Astrocyte of the hippocampus (primary cell): ENCODE results near the gene KIAA0930.

Experiments
- DNase-seq: peaks from one replicate; pipeline ENCODE4 v3.0.0; 2011; ENCODE audit warnings: low read depth, low spot score

The KIAA0930 gene

DNA sequence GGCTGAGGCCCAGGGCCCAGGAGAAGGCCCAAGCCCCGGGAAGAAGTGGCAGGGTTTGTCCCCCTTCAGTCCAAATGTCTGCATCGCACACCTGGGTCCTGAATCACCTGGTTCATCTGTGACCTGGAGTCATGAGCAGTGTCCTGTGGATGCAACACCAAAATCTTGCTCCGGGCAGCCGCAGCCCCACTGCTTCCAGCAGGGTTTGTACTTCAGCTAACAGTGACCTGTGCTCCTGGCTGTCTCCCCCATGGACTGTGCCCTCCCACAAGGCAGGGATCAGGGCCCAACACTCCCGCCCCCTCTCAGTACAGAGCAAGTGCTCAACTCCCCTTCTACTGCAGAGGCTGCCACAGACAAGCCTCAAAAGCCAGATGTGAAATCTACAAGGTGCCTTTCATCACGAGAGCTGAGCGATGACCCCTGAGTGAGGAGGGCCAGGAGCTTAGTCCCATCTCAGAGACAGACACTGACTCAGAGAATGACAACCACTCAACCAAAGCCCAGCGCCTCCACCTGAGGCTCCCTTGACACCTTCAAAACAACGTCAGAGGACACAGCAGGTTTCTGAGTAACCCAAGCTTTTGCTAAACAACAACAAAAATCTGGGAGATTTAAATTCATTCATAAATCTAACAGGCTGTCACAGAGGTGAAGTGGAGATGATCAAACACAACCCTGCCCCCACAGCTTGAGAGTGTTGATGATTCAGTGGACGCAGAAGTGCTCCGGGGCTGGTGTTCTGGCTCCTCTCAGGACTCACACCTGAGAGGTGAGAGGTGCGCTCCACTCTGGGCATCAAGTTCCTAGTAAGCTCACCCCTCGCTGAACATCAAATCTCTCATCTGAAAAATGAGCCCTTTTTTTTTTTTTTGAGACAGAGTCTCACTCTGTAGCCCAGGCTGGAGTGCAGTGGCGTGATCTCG, 3.4 kb downstream of the KIAA0930 start:
- no peak for DNase-seq

DNA sequence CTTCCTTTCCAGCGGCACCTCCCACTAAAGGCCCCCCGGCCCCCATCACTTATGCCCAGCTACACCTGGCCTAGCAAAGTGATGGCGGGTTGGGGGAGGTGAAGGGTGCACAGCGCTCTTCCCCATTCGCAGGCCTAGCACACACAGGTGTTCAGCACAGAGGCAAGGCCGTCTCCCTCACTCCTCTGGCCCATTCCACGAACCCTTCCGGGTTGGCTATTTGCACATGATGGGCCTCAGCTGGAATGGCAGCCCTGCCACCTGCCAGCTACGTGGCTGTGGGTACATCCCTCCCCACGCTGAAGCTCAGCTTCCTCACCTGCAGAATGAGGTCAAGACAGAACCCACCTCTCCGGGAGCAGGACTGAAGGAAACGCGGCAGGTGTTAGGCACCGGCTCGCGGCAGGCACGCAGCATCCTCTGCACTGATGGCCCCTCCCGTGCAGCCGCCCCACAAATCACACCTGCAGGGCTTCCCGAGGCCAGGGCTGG, 4.8 kb downstream of the KIAA0930 start:
- DNase-seq: no peak

DNA sequence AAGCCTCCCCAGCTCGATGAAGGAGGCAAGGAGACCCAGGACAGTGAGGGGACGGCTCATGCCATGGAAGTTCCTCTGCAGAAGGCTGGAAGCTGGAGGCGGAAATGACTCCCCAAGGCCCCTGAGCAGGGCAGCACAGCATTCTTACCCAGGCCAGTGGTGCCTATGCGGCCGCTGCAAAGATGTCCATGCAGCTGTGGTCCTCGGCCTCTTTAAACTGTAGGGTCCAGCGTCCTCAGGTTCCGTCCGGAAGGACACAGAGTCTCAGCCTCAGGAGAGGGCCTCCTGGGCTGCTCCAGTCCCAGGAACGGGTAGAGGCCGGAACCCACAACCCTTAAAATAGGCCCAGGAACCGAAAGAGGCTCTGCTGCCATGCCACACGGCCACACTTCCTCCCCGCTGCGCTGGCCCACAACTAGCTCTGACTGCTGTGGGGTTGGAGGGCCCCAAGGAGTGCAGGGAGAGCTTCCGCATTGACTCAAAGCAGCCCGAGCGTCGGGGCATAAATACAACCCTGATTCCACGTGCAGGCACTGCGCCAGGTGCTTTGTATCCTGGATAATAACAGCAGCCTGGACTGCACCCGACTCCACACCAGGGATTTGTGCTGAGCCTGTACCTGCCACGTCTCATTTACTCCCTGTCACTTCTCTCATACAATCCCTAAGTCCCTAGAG, 5.5 kb downstream of the KIAA0930 start:
- DNase-seq: no peak

DNA sequence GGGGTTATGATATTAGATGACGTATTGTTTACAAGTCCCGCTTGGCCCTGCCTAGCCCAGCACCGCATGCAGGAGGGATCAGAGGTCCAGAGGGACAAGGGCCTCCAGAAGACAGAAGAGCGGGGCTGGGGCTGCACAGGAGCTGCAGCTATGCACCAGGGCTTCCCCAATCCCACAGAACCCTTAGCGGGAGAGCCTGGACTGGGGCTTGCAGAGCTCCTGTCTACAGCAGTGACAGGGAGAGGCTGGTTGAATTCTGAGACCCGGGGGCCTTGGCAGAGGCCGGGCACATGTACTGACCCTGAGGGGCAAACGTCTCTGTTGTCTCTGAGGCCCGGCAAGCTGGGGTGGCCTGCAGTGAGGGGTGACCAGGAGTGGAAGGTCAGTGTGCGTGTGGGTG, 6.9 kb downstream of the KIAA0930 start:
- no peak for DNase-seq

DNA sequence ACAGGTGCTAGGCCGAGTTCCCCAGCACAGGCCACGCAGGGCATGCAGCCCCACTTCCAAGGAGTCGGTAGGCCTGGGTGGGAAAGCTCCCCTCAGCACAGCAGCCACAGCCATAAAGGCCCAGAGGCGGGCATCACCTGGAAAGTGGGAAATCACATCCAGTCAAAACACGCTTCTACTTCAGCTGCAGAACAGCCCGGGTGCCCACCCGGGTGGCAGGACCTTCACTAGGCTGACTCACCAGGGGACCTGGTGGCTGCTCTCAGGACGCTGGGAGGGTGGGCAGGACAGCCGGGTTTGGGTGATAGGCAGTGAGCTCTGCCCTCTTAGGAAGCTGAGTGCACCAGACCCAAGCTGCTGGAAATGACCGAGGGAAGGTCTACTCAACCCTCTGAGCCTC, 7.3 kb downstream of the KIAA0930 start:
- DNase-seq: no peak

DNA sequence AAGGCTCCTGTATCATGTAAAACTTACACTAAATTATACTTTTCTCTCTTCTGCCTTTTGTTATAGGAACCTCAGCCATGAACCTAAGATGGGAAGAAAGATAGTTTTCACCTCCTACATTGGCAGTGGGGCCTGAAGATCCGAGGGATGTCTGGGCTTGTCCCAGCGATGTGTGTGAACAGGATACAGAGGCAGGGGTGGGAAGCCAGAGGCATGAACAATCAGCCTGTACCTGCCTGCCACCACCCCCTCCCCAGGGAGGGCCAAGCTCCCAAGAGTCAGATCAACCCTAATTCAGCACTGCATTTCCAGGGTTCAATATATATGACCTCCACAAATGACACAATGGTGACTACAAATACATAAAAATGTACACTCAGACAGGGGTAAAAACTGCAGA, 9.4 kb downstream of the KIAA0930 start:
- no peak for DNase-seq

DNA sequence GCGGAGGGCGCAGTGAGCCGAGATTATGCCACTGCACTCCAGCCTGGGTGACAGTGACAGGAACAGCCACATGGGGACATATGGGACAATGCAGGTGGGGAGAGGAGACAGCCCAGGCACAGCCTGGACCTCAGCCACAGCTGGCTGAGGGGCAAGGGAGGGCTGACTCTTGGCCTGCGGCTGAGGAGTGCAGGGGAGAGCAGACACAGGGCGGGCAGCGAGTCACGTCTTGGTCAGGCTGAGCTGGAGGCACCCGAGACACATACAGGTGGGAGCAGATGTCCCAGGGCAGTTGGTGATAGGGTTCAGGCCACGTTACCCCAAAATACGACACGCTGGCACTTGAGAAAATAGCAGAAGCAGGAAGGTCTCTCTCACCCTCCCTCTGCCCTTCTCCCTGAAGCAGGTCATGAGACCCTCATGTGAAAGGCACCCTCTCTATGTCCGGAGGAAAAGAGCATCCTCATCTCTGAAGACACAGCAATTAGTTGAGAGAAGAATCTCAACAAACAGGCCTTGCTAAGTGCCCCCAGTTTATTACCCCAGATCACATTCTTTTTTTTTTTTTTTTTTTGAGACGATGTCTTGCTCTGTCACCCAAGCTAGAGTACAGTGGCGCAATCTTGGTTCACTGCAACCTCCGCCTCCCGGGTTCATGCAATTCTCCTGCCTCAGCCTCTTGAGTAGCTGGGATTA, 10.5 kb downstream of the KIAA0930 start:
- no peak for DNase-seq

DNA sequence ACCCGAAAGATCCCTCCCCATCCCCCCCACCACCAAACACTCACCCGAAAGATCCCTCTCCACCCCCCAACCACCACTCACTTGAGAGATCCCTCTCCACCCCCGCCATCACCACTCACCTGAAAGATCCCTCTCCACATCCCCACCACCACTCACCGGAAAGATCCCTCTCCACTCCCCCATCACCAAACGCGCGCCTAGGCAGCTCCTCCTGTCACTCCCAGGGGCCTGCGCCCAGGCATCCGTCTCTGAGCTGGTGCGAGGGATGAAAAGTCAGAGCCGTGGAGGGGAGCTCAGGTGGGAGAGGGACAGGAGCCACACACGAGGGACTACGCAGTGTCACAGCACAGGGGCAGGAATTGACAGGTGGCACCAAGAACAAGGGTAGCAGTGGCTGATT, 11.5 kb downstream of the KIAA0930 start:
- DNase-seq: no peak

DNA sequence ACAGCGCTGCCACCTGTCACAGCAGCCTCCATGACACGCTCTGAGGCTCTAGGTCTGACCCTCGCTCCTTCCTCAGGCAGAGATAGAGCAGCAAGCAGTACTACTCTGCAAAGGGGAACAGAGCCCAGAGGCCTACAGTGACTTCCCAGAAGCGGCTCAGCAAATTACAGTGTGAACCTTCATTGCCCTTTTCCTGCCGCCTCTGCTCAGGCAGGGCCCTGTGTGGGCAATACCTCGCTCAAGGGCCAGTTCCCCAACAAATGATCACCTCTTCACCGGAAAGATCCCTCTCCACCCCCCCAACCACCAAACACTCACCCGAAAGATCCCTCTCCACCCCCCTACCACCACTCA, 12.3 kb downstream of the KIAA0930 start:
- no peak for DNase-seq

DNA sequence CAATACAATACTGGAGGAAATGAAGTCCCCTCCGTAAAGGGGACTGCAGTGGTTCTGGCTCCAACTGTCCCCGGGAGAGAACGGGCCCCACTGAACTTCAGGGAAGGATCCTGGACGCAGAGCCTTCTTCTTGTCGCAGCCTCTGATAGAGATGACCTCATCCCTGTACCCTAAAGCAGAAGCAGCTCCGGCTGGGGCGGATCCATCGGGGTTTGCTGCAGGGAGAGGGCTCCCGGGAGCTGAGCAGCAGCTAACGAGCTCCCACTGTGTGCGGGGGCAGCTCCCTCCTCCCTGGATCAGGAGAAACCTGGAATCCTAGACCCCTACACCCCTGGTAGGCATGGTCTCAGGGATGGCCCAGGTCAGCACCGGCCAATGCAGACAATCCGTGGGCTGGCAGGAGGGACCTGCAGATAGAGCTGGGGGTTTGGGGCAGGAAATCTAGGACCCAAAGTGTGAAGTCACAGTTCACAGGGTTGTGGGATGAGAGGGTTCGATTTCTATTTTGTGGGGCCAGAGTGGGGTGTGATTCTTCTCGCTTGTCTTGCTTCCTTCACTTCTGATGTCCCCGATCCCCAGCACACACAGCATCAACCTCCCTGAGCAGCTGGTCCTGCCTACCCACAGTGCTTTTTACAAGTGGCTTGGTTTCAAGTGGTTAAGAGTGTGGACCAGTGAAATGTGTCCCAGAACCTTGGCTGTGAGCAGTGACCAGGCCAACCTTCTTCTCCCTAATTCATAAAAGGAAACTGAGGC, 12.9 kb downstream of the KIAA0930 start:
- DNase-seq: no peak

DNA sequence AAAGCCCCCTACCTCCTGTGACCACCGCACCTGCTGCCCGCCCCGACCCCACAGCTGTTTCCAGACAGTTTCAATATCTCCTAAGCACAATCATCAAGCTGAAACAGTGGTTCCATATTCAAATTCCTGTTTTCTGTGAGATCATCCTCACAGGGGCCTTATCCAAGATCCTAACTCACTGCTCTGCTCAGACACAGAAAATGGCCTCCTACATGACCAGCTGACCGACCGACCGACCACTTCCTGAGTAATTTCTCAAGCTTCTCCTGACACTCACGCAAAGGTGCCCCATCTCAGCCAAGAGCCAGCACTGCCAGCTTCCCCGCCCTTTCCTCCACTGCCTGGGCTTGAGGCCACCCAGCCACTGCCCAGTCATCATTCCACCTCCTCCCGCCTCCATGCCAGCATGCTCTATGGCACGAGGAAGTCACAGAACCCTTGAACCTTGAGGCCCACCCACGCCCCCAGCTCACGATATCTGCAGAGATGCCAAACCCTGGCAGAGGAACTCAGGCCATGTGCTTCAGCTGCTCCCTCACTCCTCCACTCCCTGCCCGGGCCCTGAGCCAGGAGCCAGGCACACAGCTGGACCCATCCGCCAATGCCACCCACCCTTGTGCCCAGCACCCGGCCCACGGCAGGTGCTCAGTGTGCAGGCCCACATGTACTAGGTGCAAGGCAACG, 14.0 kb downstream of the KIAA0930 start:
- no peak for DNase-seq

DNA sequence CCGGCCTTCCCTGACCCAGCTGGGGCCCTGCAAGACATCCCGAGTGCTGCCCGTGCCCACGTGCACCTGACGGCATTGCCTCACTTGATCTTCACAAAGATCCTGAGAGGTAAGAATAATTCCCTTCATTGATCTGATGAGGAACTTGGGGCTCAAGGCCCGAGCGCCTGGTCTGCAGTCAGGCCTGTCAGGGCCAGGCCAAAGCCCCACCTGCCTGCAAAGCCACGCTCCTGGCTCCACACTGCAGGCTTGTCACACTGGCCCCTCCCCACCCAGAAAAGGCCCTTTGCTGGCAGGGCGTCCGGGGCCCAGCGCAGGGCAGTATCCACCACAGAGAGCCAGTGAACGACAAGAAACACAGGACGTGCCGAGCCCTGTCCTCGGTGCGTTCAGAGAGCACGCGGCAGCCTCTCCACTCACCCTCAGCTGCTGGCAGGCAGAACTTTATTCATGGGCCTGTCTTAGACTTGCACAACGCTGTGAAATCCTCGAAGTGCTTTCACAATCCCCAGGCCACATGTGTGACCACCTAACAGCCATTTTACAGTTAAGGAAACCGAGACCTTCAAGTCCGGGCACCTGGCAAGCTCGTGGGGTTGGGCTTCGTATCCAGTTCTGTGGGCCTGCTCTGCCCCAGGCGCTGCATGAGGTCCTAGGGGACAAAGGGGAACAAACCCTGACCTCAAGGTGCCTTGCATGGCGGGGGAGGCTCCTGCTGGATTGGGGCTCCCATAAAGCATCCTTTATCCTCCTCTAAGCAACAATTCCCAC, 14.8 kb downstream of the KIAA0930 start:
- DNase-seq: no peak

DNA sequence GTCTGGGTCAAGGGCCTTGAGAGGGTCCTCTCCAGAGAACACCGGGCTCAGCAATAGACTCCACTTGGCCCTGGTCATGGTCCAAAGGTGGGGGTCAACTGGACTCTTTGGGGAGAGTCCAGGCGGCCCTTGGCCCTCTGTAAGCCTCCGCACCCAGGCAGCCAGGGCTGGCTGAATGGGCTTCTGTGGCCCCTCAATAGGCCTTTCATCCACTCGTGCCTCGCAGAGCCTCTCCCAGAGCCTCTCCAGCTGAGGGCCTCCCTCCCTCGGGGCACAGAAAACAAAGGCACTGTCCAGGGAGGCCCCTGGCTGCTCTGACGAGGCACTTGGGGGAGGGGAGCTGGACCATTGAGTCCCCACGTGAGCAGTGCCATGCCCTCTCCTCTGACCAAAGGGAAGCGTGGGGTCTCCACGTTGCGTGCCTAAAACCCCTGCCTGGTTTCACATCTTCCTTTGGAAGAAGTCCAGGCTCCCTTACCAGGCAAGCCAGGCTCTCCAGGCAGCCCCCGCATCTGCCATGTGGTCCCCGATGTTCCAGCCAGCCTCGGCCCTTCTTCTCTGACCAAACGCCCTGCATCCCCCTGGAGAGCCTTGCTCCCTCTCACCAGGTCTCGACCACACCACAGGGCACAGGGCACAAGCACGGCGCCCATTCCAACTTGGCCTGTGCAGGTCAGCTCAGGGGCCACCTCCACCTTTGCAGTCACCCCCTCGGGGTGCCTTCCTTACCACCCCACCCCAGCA, 15.5 kb downstream of the KIAA0930 start:
- DNase-seq: no peak

DNA sequence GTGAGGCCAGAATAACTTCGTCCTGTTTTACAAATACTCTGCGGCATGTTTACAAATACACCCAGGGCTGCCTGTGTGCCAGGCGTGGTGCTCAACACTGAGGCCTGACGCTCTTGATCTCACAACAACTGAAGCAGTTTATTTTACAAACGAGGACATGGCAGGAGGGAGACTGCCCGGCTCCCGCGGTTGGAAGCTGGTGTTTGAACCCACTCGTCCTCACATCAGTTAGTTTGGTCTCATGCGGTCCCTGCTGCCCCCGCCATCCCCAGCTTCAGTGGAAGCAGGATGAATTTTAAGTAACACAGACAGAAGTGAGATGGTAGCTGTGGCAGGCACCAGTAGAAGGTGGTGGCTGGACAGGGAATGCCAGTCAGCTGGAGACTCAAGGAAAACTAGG, 16.4 kb downstream of the KIAA0930 start:
- DNase-seq: no peak

DNA sequence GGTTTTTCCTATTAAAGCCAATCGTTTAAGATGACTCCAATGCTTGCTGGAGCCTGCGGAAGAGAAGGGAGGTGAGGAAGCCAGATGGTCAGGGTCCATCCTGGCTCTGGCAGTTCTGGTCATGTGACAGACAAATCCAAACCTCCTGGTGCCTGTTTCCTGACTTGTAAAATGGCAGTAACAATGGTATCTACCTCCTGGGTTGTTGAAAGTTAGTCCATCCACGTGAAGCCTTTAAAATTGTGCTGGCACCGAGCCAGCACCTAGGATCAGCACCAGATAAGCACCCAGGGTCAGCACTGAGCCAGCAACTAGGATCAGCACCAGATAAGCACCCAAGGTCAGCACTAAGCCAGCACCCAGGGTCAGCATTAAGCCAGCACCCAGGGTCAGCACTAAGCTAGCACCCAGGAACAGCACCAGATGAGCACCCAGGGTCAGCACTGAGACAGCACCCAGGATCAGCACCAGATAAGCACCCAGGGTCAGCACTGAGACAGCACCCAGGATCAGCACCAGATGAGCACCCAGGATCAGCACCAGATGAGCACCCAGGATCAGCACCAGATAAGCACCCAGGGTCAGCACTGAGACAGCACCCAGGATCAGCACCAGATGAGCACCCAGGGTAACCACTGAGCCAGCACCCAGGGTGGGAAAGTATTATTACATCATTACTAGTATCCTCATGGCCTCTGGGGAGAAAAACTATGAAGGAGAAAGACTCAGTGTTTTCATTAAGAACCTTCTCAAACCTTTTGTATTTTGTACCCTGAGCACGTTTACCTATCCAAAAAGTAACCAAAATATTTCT, 17.2 kb downstream of the KIAA0930 start:
- no peak for DNase-seq

DNA sequence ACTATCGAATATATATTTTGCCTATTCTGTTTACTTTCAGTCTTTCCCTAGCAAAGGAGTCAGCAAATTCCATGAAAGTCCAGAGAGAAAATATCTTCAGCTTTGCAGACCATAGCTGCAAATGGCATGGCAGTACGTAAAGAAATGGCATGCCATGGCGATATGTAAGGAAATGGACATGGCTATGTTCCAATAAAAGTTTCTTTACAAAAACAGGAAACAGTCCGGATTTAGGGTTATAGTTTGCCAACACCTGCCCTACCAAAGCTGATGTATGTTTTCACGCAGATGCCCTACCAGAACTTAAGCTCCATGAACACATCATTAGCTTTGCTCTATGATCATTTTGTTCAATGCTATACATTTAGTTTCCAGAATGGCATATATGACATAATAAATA, 19.5 kb downstream of the KIAA0930 start:
- no peak for DNase-seq

DNA sequence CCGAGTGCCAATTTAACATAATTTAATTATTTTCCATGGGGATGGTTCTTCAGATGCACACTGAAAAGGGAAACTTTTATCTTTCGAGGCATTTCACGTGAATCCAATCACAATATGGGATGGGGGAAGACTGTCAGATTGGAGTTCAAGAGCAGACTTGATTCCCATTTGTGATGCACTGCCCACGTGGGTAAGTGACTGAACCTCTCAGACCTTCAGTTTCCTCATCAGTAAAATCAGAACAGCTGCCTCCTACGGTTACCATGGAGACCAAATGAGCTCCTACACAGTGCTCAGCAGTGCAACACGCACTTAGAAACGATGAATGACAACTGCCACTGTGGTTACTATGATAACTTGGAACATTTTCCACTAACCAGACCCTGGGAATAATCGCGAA, 21.7 kb downstream of the KIAA0930 start:
- no peak for DNase-seq

DNA sequence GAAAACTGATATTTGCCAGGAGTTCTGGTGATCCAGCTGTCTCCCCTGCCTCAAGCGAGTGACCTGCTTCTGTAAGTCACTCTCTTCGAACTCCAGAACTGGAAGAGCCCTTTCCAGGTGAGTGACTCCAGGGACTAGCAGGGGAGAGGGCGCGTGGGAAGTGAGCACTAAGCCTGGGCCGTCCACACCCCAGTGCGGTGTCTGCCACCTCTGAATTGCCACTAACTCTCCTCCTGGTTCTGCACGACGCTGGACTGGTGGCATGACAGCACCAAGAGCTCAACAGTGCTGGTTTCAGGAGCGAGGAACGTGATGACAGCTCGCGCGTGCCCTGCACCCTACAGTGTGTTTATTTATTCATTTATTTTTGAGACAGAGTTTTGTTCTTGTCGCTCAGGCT, 22.9 kb downstream of the KIAA0930 start:
- DNase-seq: no peak

DNA sequence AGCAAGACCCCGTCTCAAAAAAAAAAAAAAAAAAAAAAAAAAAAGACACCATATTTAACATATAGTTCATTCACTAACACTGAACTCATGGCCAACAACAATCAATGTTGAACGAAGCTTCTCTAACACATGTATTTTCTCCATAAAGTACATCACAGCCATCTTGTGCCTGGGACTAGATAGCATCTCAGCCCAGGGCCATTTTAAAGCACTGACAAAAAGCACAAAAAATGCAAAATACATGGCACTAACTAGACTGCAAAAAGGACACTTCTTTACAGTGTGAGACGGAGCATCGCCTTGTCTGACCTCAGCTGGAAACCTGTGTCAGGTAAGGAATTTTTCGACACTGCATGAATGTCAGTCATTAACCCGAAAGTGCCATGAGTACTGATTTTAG, 23.3 kb downstream of the KIAA0930 start:
- no peak for DNase-seq
